GM12801 (cell line): ENCODE measurements around the gene ULK1.

Experiments
- CTCF ChIP-seq: IDR thresholded peaks from one replicate; pipeline ENCODE4 v1.5.1; 2011; ENCODE audit warnings: control low read depth; ENCODE audit not compliant: insufficient read length; ENCODE audit errors: extremely low read depth

ULK1 gene

GRCh38 chr12:131872154-131873051, 22.0 kb upstream of the ULK1 start:
- TF ChIP-seq CTCF, result no peak

- no peak for TF ChIP-seq CTCF
Measured at GRCh38 chr12:131873293-131873692, 21.1 kb upstream of the ULK1 start.

GRCh38 chr12:131882804-131883520, 11.5 kb upstream of the ULK1 start:
- no peak for TF ChIP-seq CTCF

GRCh38 chr12:131883521-131883900, 10.9 kb upstream of the ULK1 start:
- TF ChIP-seq CTCF, result no peak

- TF ChIP-seq CTCF, result no peak
Measured at GRCh38 chr12:131885543-131886057, 8.8 kb upstream of the ULK1 start.

- no peak for TF ChIP-seq CTCF
Measured at GRCh38 chr12:131892711-131893604, 1.5 kb upstream of the ULK1 start.
